Activated T-cell treated with anti-CD3 and anti-CD28 coated beads, Interleukin-2, amount 50 U/mL, for 24 hours (primary cell): ENCODE results near the gene CENPQ.
"Not testable (repeated sequence)": the region's sequence is repeated elsewhere in the genome, so short reads cannot be mapped to it uniquely, and the experiment has no call there.

Experiments
- DNase-seq: peaks from one replicate; pipeline ENCODE4 v3.0.0-alpha.2; 2020
- H3K27ac Mint-ChIP-seq: 2 replicates; pipeline ENCODE4 v1.8.0; 2020; ENCODE audit warnings: mild to moderate bottlenecking, mixed read lengths
- H3K27me3 Mint-ChIP-seq: 2 replicates; pipeline ENCODE4 v1.8.0; 2020; ENCODE audit warnings: mixed read lengths
- H3K36me3 Mint-ChIP-seq: 2 replicates; pipeline ENCODE4 v1.8.0; 2020; ENCODE audit warnings: low read depth, mixed read lengths
- H3K4me1 Mint-ChIP-seq: 2 replicates; pipeline ENCODE4 v1.8.0; 2020; ENCODE audit warnings: low read depth, mixed read lengths
- H3K4me3 Mint-ChIP-seq: 2 replicates; pipeline ENCODE4 v1.8.0; 2020; ENCODE audit warnings: mild to moderate bottlenecking, moderate library complexity, mixed read lengths
- H3K9me3 Mint-ChIP-seq: 2 replicates; pipeline ENCODE4 v1.8.0; 2020; ENCODE audit warnings: mixed read lengths

Gene CENPQ

GRCh38 chr6:49479308-49479970 lies 16.3 kb downstream of the CENPQ start:
- no peak overlapping the region for H3K27ac Mint-ChIP-seq
- no peak for DNase-seq
- peaks cover 66% of the 10 kb centered on the region for H3K36me3 Mint-ChIP-seq
- H3K4me1 Mint-ChIP-seq, result no peaks in the 10 kb centered on the region
- no peaks in the 10 kb centered on the region for H3K27me3 Mint-ChIP-seq
- H3K9me3 Mint-ChIP-seq, result no peaks in the 10 kb centered on the region
- no peak overlapping the region for H3K4me3 Mint-ChIP-seq

DNA sequence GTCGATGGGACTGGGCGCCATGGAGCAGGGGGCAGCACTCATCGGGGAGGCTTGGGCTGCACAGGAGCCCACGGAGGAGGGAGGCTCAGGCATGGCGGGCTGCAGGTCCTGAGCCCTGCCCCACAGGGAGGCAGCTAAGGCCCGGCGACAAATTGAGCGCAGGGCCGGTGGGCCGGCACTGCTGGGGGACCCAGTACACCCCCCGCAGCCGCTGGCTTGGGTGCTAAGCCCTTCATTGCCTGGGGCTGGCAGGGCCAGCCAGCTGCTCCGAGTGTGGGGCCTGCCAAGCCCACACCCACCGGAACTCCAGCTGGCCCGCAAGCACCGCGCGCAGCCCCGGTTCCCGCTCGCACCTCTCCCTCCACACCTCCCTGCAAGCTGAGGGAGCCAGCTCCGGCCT lies 18.7 kb downstream of the CENPQ start:
- not testable (repeated sequence) for DNase-seq, H3K27ac Mint-ChIP-seq, H3K4me1 Mint-ChIP-seq, H3K27me3 Mint-ChIP-seq, H3K9me3 Mint-ChIP-seq, H3K4me3 Mint-ChIP-seq
- peaks cover 60% of the 10 kb centered on the region for H3K36me3 Mint-ChIP-seq

GRCh38 chr6:49483380-49483779 lies 20.2 kb downstream of the CENPQ start:
- H3K4me3 Mint-ChIP-seq, H3K9me3 Mint-ChIP-seq, H3K27me3 Mint-ChIP-seq, H3K4me1 Mint-ChIP-seq, DNase-seq, H3K27ac Mint-ChIP-seq: not testable (repeated sequence)
- H3K36me3 Mint-ChIP-seq, result peaks cover 59% of the 10 kb centered on the region

DNA sequence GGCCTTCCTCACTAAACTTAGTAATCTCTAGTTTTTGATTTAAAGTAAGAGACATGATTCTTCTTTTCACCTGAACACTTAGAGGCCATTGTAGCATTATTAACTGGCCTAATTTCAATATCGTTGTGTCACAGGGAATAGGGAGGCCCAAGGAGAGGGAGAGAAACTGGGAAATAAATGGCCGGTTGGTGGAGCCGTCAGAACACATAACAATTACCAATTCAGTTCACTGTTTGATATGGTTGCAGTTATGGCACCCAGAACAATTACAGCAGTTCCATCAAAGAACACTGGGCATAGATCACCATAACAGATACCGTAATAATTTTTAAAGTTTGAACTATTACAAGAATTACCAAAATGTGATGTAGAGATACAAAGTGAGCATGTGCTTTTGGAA lies 27.5 kb downstream of the CENPQ start:
- Mint-ChIP-seq H3K27me3 (no peaks in the 10 kb centered on the region), H3K4me1 (no peaks in the 10 kb centered on the region), H3K36me3 (peaks cover 62% of the 10 kb centered on the region), H3K9me3 (no peaks in the 10 kb centered on the region), H3K27ac (no peak overlapping the region), H3K4me3 (no peak overlapping the region)
- no peak for DNase-seq

- H3K9me3 Mint-ChIP-seq, result no peaks in the 10 kb centered on the region
- no peak overlapping the region for H3K4me3 Mint-ChIP-seq
- H3K36me3 Mint-ChIP-seq, result peaks cover 15% of the 10 kb centered on the region
- H3K27me3 Mint-ChIP-seq, result no peaks in the 10 kb centered on the region
- no peak for DNase-seq
- H3K27ac Mint-ChIP-seq, result no peak overlapping the region
- no peaks in the 10 kb centered on the region for H3K4me1 Mint-ChIP-seq
Observed at GRCh38 chr6:49497304-49497703, 34.1 kb downstream of the CENPQ start.

DNA sequence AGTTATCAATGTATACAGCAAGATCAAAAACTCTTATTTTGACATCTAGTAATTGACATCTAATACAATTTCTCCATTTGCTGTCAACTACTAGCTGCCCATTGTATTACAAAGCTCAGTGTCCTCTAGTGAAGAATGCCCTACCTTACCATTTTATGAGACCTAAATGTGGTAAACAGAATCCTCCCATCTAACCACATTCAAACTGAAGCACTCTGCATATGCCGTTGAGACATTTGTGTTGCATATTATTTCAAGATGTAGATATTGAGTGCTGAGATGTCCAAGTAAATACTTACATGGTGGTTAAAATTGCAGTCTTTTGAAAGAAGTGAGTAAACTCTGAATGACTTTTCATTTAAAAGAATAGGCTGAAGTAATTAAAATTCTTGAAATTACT lies 36.0 kb downstream of the CENPQ start:
- Mint-ChIP-seq H3K27me3 (no peaks in the 10 kb centered on the region), H3K4me3 (no peak overlapping the region), H3K4me1 (no peaks in the 10 kb centered on the region), H3K27ac (no peak overlapping the region), H3K9me3 (no peaks in the 10 kb centered on the region), H3K36me3 (no peaks in the 10 kb centered on the region)
- DNase-seq, result no peak

GRCh38 chr6:49499623-49500022 lies 36.5 kb downstream of the CENPQ start, which contains the start of gene GLYATL3:
GLYATL3 (plus strand) TSS chr6:49499923; CDS start chr6:49511991, 12,068 bp downstream.
- H3K27me3 Mint-ChIP-seq, result no peaks in the 10 kb centered on the region
- no peaks in the 10 kb centered on the region for H3K9me3 Mint-ChIP-seq
- H3K4me1 Mint-ChIP-seq, result no peaks in the 10 kb centered on the region
- no peak within 1 kb of the TSS for H3K4me3 Mint-ChIP-seq
- DNase-seq, result no peak
- H3K27ac Mint-ChIP-seq, result no peak within 1 kb of the TSS
- no peaks in the 10 kb centered on the region for H3K36me3 Mint-ChIP-seq

- no peaks in the 10 kb centered on the region for H3K4me1 Mint-ChIP-seq
- H3K27me3 Mint-ChIP-seq, result peaks cover 26% of the 10 kb centered on the region
- H3K36me3 Mint-ChIP-seq, result no peaks in the 10 kb centered on the region
- no peak overlapping the region for H3K4me3 Mint-ChIP-seq
- no peak for DNase-seq
- no peak overlapping the region for H3K27ac Mint-ChIP-seq
- H3K9me3 Mint-ChIP-seq, result no peaks in the 10 kb centered on the region
Observed at GRCh38 chr6:49504666-49505065, 41.5 kb downstream of the CENPQ start.

DNA sequence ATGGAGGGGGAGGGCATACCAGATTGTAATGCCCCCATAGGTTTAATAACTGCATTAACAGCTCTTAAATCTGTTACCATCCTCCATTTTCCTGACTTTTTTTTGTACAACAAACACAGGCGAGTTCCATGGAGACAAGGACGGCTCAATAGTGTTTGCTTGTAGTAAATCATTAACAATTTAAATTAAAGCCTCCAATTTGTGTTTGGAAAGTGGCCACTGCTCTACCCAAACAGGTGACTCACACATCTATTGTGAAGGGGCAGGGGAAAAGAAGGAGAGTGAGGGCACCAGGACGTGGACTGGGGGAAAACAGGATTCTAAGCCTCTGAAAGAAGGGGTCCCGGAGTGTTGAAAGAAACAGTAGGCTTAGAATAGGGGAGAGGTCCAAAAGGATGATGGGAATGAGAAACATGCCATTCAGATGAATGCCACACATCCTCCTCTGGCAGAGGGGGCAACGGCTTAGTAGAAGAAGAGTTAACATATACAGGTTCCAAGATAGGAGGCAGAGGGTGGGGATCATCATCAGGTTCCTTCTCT lies 43.5 kb downstream of the CENPQ start:
- peaks cover 26% of the 10 kb centered on the region for H3K27me3 Mint-ChIP-seq
- no peak for DNase-seq
- H3K4me3 Mint-ChIP-seq, result no peak overlapping the region
- no peaks in the 10 kb centered on the region for H3K9me3 Mint-ChIP-seq
- H3K4me1 Mint-ChIP-seq, result no peaks in the 10 kb centered on the region
- no peak overlapping the region for H3K27ac Mint-ChIP-seq
- no peaks in the 10 kb centered on the region for H3K36me3 Mint-ChIP-seq

- H3K4me1 Mint-ChIP-seq, result no peaks in the 10 kb centered on the region
- no peak overlapping the region for H3K27ac Mint-ChIP-seq
- no peaks in the 10 kb centered on the region for H3K36me3 Mint-ChIP-seq
- DNase-seq, result no peak
- peaks cover 36% of the 10 kb centered on the region for H3K27me3 Mint-ChIP-seq
- no peak overlapping the region for H3K4me3 Mint-ChIP-seq
- no peaks in the 10 kb centered on the region for H3K9me3 Mint-ChIP-seq
Observed at GRCh38 chr6:49509342-49509741, 46.2 kb downstream of the CENPQ start.

DNA sequence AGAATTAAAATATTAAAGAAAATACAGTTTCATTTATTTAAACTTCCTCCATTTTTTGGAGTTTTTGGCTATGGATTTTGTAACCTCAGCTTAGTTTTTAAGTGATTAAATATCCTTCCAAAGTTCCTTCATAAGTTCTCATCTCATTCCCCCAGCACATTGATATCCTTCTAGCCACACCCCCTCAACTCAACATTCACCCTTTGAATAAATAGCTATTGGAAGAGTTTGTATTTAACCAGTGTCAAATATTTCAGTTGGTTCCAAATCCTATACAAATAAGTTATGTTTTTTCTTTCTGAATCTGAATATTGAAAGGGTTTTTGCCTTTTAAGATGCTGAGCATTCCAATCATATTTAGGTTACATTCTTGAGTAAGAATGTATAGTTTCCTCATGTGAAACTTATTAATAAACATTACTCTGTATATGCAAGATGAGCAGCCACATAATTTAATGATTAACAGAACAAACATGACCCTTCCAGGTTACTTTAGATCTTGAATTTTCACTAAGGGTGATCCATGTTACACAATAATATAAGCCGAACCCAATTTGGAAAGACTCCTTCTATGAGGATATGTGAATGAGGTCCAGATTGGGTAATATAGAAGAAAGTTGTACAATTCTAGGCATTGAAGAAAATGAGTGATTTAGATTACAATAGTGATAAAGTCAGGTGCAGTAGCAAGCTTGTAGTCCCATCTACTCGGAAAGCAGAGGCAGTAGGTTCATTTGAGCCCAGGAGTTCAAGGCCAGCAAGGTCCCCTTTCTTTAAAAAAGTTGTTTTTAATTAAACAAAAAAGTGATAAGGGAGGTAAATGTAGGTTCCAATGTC lies 50.2 kb downstream of the CENPQ start:
- Mint-ChIP-seq H3K4me1 (no peaks in the 10 kb centered on the region), H3K27ac (no peak overlapping the region), H3K9me3 (no peaks in the 10 kb centered on the region), H3K4me3 (no peak overlapping the region), H3K36me3 (no peaks in the 10 kb centered on the region), H3K27me3 (peaks cover 24% of the 10 kb centered on the region)
- DNase-seq, result no peak

DNA sequence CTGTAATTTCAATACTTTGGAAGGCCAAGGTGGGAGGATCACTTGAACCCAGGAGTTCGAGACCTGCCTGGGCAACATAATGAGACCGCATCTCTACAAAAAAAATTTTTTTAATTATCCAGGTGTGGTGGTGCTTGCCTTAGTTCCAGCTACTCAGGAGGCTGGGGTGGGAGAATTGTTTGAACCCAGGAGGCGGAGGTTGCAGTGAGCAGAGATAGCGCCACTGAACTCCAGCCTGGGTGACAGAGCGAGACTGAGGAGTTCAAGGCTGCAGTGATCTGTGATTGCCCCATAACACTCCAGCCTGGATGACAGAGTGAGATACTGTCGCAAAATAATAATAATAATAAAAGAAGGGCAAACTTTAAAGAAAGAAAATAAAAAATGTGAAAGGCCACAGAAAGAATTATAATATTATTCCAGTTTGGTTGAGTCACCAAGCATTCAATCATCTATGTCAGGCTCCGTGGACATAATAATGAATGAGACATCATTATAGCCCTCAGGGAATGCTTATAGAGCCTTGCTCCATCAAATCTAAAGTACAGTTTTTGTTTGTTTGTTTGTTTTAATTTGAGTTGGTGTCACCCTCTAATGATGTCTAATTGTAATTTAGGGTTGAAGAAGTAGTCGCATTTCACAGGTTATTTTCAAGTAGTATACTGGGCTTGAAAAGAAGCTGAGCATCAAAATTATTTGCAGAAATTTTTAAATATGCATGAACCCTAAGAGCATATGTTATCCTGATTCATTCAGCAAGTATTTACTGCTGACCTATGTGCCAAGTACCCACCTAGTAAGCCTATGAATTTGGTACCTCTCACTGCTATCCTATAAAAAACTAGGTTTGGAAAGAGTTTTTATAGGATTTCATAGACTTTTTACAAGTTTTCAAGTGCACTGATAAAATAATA lies 51.7 kb downstream of the CENPQ start:
- no peaks in the 10 kb centered on the region for H3K36me3 Mint-ChIP-seq
- DNase-seq, result no peak
- H3K27me3 Mint-ChIP-seq, result peaks cover 19% of the 10 kb centered on the region
- no peaks in the 10 kb centered on the region for H3K9me3 Mint-ChIP-seq
- H3K4me1 Mint-ChIP-seq, result no peaks in the 10 kb centered on the region
- no peak overlapping the region for H3K27ac Mint-ChIP-seq
- H3K4me3 Mint-ChIP-seq, result no peak overlapping the region

DNA sequence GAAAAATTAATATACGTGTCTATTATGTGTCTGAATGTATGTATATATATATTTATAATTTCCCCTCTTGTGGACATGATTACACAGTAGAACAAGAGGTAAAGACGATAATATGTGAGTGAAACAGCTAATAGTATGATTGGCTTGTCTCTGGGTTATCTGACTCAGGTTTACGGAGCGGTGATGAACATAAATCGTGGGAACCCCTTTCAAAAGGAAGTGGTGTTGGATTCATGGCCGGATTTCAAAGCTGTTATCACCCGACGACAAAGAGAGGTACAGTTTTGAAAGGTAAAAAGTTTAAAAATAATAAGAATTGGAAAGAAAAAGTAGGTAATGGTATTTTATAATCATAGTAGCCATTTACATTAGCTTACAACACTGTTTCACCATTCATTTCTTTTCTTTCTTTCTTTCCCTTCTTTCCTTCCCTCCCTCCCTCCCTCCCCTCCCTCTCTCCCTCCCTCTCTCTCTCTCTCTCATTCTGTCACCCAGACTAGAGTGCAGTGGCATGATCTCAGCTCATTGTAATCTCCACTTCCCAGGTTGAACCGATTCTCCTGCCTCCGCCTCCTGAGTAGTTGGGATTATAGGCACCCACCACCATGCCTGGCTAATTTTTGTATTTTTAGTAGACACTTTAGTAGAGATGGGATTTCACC lies 52.4 kb downstream of the CENPQ start:
- Mint-ChIP-seq H3K4me1 (no peaks in the 10 kb centered on the region), H3K27me3 (peaks cover 21% of the 10 kb centered on the region), H3K4me3 (no peak overlapping the region), H3K9me3 (no peaks in the 10 kb centered on the region), H3K36me3 (no peaks in the 10 kb centered on the region), H3K27ac (no peak overlapping the region)
- no peak for DNase-seq

GRCh38 chr6:49516147-49516505 lies 53.0 kb downstream of the CENPQ start:
- no peak overlapping the region for H3K27ac Mint-ChIP-seq
- H3K4me3 Mint-ChIP-seq, result no peak overlapping the region
- no peaks in the 10 kb centered on the region for H3K36me3 Mint-ChIP-seq

More at GRCh38 chr6:49516147-49516505, 53.0 kb downstream of the CENPQ start:
- H3K27me3 Mint-ChIP-seq, result peaks cover 21% of the 10 kb centered on the region
- H3K9me3 Mint-ChIP-seq, result no peaks in the 10 kb centered on the region
- H3K4me1 Mint-ChIP-seq, result no peaks in the 10 kb centered on the region
- DNase-seq, result no peak
